Smooth muscle cell (in vitro differentiated cells): ENCODE data around the gene TCF23. TPM values are rescaled to one million over a fixed set of nuclear protein-coding genes. Genes with fewer than 3 reads are reported as not detected.

Source experiments
- DNase-seq: peaks from one replicate; lab custom pipeline; 2025; ENCODE audit not compliant: unreplicated experiment; lab: John Stamatoyannopoulos, UW
- H2AFZ ChIP-seq: fragments of 200-600 bp; sonication (generic); 2 replicates; pipeline ENCODE4 v1.6.0; 2016; ENCODE audit warnings: antibody characterized with exemption, low read depth, mild to moderate bottlenecking
- H3F3A ChIP-seq: fragments of 200-600 bp; sonication (generic); 2 replicates; pipeline ENCODE4 v1.6.0; 2017; ENCODE audit warnings: antibody characterized with exemption, low read depth
- H3K27ac ChIP-seq: fragments of 200-600 bp; sonication (generic); 2 replicates; pipeline ENCODE4 v1.5.1; 2016; ENCODE audit warnings: low read depth, mild to moderate bottlenecking
- H3K27me3 ChIP-seq: fragments of 200-600 bp; sonication (generic); 2 replicates; pipeline ENCODE4 v1.6.1; 2016; ENCODE audit warnings: low read depth, mild to moderate bottlenecking
- H3K36me3 ChIP-seq: fragments of 200-600 bp; sonication (generic); 2 replicates; pipeline ENCODE4 v1.5.1; 2016; ENCODE audit warnings: low read depth
- H3K4me1 ChIP-seq: fragments of 200-600 bp; sonication (generic); 2 replicates; pipeline ENCODE4 v1.5.1; 2016; ENCODE audit warnings: low read depth
- H3K4me2 ChIP-seq: fragments of 200-600 bp; sonication (generic); 2 replicates; pipeline ENCODE4 v1.6.0; 2016; ENCODE audit warnings: mild to moderate bottlenecking
- H3K4me3 ChIP-seq: fragments of 200-600 bp; sonication (generic); 2 replicates; pipeline ENCODE4 v1.5.1; 2016; ENCODE audit warnings: mild to moderate bottlenecking
- H3K79me2 ChIP-seq: fragments of 200-600 bp; sonication (generic); 2 replicates; pipeline ENCODE4 v1.6.0; 2016; ENCODE audit warnings: low read depth, mild to moderate bottlenecking
- H3K9ac ChIP-seq: fragments of 200-600 bp; sonication (generic); 2 replicates; pipeline ENCODE4 v1.6.0; 2016; ENCODE audit warnings: low read depth
- H3K9me3 ChIP-seq: fragments of 200-600 bp; sonication (generic); replicated peaks from 2 replicates; pipeline ENCODE4 v1.5.1; 2016; ENCODE audit warnings: low read depth
- H4K20me1 ChIP-seq: fragments of 200-600 bp; sonication (generic); 2 replicates; pipeline ENCODE4 v1.6.0; 2016; ENCODE audit warnings: low read depth
- WGBS: methylation state at CpG from one replicate; pipeline ENCODE4 v1.1.7; 2016; ENCODE audit warnings: low lambda C conversion rate; 5-methylcytosine and 5-hydroxymethylcytosine counted together
- polyA plus RNA-seq: library from polyadenylated mRNA; unstranded; fragments of >200 nt; fragmentation: Nextera tagmentation; extraction: Ambion mirVana; gene quantifications from 2 replicates; pipeline ENCODE4 v1.2.1, GENCODE V29; 2016
- total RNA-seq: library from RNA; depleted of rRNA; stranded (reverse); fragments of >200 nt; gene quantifications from 2 replicates; pipeline ENCODE4 v1.2.3, GENCODE V29; 2014
- TF ChIP-seq, protein P1 (sequence below): fragments of 200-600 bp; sonication (generic); IDR thresholded peaks from 2 replicates; pipeline ENCODE4 v1.5.1; 2017; ENCODE audit warnings: borderline replicate concordance, mild to moderate bottlenecking, antibody characterized with exemption; ENCODE audit not compliant: insufficient read depth, poor library complexity, severe bottlenecking

The TCF23 gene
- total and polyA plus RNA-seq, 2 experiments from 2014 or later = not detected

GRCh38 chr2:27147935-27148334 lies 869 bp upstream of the TCF23 start:
- no peak for DNase-seq
- Histone ChIP-seq H3K27me3 (peaks cover 6% of the 10 kb centered on the region), H3K9me3 (no peaks in the 10 kb centered on the region), H3K4me1 (no peaks in the 10 kb centered on the region), H4K20me1 (no peaks in the 10 kb centered on the region), H3K9ac (no peak overlapping the region), H3K79me2 (no peaks in the 10 kb centered on the region), H3K4me3 (no peak overlapping the region), H3K4me2 (no peak overlapping the region), H3K27ac (no peak overlapping the region), H3F3A (no peaks in the 10 kb centered on the region), H3K36me3 (no peaks in the 10 kb centered on the region), H2AFZ (no peak overlapping the region)
- WGBS = 96% methylated on average over 8 of the region's 8 CpGs
- TF ChIP-seq, protein P1, sequence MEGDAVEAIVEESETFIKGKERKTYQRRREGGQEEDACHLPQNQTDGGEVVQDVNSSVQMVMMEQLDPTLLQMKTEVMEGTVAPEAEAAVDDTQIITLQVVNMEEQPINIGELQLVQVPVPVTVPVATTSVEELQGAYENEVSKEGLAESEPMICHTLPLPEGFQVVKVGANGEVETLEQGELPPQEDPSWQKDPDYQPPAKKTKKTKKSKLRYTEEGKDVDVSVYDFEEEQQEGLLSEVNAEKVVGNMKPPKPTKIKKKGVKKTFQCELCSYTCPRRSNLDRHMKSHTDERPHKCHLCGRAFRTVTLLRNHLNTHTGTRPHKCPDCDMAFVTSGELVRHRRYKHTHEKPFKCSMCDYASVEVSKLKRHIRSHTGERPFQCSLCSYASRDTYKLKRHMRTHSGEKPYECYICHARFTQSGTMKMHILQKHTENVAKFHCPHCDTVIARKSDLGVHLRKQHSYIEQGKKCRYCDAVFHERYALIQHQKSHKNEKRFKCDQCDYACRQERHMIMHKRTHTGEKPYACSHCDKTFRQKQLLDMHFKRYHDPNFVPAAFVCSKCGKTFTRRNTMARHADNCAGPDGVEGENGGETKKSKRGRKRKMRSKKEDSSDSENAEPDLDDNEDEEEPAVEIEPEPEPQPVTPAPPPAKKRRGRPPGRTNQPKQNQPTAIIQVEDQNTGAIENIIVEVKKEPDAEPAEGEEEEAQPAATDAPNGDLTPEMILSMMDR = no peak

- TF ChIP-seq, protein P1 = no peak
- H3K79me2 ChIP-seq = no peaks in the 10 kb centered on the region
- no peak overlapping the region for H3K4me3 ChIP-seq
- 92% methylated on average over 18 of the region's 29 CpGs for WGBS
- no peak overlapping the region for H3K4me2 ChIP-seq
- H3K9me3 ChIP-seq = no peaks in the 10 kb centered on the region
- H4K20me1 ChIP-seq = no peaks in the 10 kb centered on the region
- no peak overlapping the region for H3K27ac ChIP-seq
- no peaks in the 10 kb centered on the region for H3K27me3 ChIP-seq
- no peaks in the 10 kb centered on the region for H3F3A ChIP-seq
- H3K4me1 ChIP-seq = no peaks in the 10 kb centered on the region
- no peak for DNase-seq
- H3K36me3 ChIP-seq = no peaks in the 10 kb centered on the region
- no peak overlapping the region for H2AFZ ChIP-seq
- H3K9ac ChIP-seq = no peak overlapping the region
Measured at GRCh38 chr2:27149570-27150405, 984 bp downstream of the TCF23 start.

GRCh38 chr2:27150639-27151230 lies 1.9 kb downstream of the TCF23 start:
- WGBS = 88% methylated on average over 8 of the region's 8 CpGs
- Histone ChIP-seq H3K9me3 (no peaks in the 10 kb centered on the region), H3K27ac (no peak overlapping the region), H4K20me1 (no peaks in the 10 kb centered on the region), H3K27me3 (no peaks in the 10 kb centered on the region), H3K79me2 (no peaks in the 10 kb centered on the region), H3F3A (no peaks in the 10 kb centered on the region), H3K4me3 (no peak overlapping the region), H3K4me2 (no peak overlapping the region), H3K36me3 (no peaks in the 10 kb centered on the region), H3K4me1 (no peaks in the 10 kb centered on the region), H3K9ac (no peak overlapping the region), H2AFZ (no peak overlapping the region)
- no peak for DNase-seq
- TF ChIP-seq, protein P1 = no peak
